SU-DHL-6 (cell line): ENCODE data around the gene XPNPEP2.

Experiments
- H2AFZ ChIP-seq: fragments of 200-600 bp; sonication (generic); 2 replicates; pipeline ENCODE4 v1.6.1; 2014; ENCODE audit warnings: low read depth, mild to moderate bottlenecking, moderate library complexity, mixed read lengths, antibody characterized with exemption, low read length; ENCODE audit not compliant: severe bottlenecking
- H3F3A ChIP-seq: fragments of 200-600 bp; shearing (Covaris generic); 2 replicates; pipeline ENCODE4 v1.6.0; 2016; ENCODE audit warnings: antibody characterized with exemption, mild to moderate bottlenecking; ENCODE audit not compliant: insufficient read depth
- H3K27ac ChIP-seq: fragments of 200-600 bp; sonication (generic); 2 replicates; pipeline ENCODE4 v1.5.1; 2016; ENCODE audit warnings: low read depth, mild to moderate bottlenecking, low read length, moderate library complexity, mixed read lengths
- H3K27me3 ChIP-seq: fragments of 200-600 bp; sonication (generic), shearing (Covaris generic); 2 replicates; pipeline ENCODE4 v1.6.0; 2014; ENCODE audit warnings: mild to moderate bottlenecking, low read length
- H3K36me3 ChIP-seq: fragments of 200-600 bp; sonication (generic); 2 replicates; pipeline ENCODE4 v1.6.1; 2014; ENCODE audit warnings: mild to moderate bottlenecking, low read length, mixed read lengths
- H3K4me2 ChIP-seq: fragments of 300-600, 200-600 bp; shearing (Covaris generic), sonication (generic); 2 replicates; pipeline ENCODE4 v1.6.0; 2014; ENCODE audit warnings: low read length, low read depth, mild to moderate bottlenecking; ENCODE audit not compliant: poor library complexity, severe bottlenecking
- H3K4me3 ChIP-seq: fragments of 200-600 bp; sonication (generic); 2 replicates; pipeline ENCODE4 v1.5.1; 2014; ENCODE audit warnings: antibody characterized with exemption, low read length, mild to moderate bottlenecking, mixed read lengths; ENCODE audit not compliant: insufficient read depth, poor library complexity, severe bottlenecking
- H3K79me2 ChIP-seq: fragments of 200-600 bp; sonication (generic); 2 replicates; pipeline ENCODE4 v1.6.1; 2014; ENCODE audit warnings: mild to moderate bottlenecking, low read length, moderate library complexity; ENCODE audit not compliant: insufficient read depth
- H3K9ac ChIP-seq: fragments of 200-600 bp; sonication (generic); 2 replicates; pipeline ENCODE4 v1.7.0; 2014; ENCODE audit warnings: mild to moderate bottlenecking, low read length
- H3K9me2 ChIP-seq: fragments of 200-600 bp; sonication (generic); replicated peaks from 2 replicates; pipeline ENCODE4 v1.6.1; 2014; ENCODE audit warnings: low read length; ENCODE audit not compliant: insufficient read depth
- H3K9me3 ChIP-seq: fragments of 200-600 bp; sonication (generic); 2 replicates; pipeline ENCODE4 v1.6.1; 2014; ENCODE audit warnings: low read length, mixed read lengths; ENCODE audit not compliant: insufficient read depth
- H4K20me1 ChIP-seq: fragments of 200-600 bp; sonication (generic); 2 replicates; pipeline ENCODE4 v1.6.1; 2014; ENCODE audit warnings: low read depth, mild to moderate bottlenecking, antibody characterized with exemption, low read length, moderate library complexity, mixed read lengths
- EZH2phosphoT487 ChIP-seq: fragments of 200-600 bp; sonication (generic), shearing (Covaris generic); conservative IDR thresholded peaks from 2 replicates; pipeline ENCODE4 v1.6.1; 2018; ENCODE audit warnings: mild to moderate bottlenecking, antibody characterized with exemption, low read length, moderate library complexity, mixed read lengths
- TF ChIP-seq, protein P1 (sequence below): fragments of 200-600 bp; sonication (generic); IDR thresholded peaks from one replicate; pipeline ENCODE4 v1.5.1; 2017; ENCODE audit warnings: antibody characterized with exemption, mild to moderate bottlenecking, low read length, moderate library complexity; ENCODE audit not compliant: insufficient read depth, poor library complexity, severe bottlenecking

Gene XPNPEP2

DNA sequence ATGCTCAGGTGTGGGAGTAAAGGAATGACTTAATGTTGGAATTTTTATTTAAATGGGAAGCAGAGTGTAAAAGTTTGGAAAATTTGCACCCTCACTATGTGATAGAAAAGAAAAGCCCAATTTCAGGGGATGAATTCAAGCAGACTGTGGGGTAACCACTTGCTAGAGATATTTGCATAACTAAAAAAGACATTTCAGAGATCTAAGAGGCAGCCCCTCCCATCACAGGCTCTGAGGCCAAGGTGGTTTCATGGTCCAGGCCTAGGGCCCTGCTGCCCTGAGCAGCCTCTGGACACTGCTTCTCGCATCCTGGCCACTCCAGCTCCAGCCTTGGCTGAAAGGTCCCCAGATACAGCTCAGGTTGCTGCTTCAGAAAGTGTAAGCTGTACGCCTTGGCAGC, 5.9 kb upstream of the XPNPEP2 start:
- Histone ChIP-seq H3K27ac (no peak overlapping the region), H3K79me2 (no peaks in the 10 kb centered on the region), H3K4me3 (no peak overlapping the region), H2AFZ (no peak overlapping the region), H3K4me2 (no peak overlapping the region), H3K9me3 (no peaks in the 10 kb centered on the region), H3K9me2 (no peaks in the 10 kb centered on the region), H3K27me3 (no peaks in the 10 kb centered on the region), H3F3A (no peaks in the 10 kb centered on the region), H4K20me1 (no peaks in the 10 kb centered on the region), H3K9ac (no peak overlapping the region), H3K36me3 (no peaks in the 10 kb centered on the region)
- TF ChIP-seq EZH2phosphoT487 = no peak
- TF ChIP-seq, protein P1, sequence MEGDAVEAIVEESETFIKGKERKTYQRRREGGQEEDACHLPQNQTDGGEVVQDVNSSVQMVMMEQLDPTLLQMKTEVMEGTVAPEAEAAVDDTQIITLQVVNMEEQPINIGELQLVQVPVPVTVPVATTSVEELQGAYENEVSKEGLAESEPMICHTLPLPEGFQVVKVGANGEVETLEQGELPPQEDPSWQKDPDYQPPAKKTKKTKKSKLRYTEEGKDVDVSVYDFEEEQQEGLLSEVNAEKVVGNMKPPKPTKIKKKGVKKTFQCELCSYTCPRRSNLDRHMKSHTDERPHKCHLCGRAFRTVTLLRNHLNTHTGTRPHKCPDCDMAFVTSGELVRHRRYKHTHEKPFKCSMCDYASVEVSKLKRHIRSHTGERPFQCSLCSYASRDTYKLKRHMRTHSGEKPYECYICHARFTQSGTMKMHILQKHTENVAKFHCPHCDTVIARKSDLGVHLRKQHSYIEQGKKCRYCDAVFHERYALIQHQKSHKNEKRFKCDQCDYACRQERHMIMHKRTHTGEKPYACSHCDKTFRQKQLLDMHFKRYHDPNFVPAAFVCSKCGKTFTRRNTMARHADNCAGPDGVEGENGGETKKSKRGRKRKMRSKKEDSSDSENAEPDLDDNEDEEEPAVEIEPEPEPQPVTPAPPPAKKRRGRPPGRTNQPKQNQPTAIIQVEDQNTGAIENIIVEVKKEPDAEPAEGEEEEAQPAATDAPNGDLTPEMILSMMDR = no peak

DNA sequence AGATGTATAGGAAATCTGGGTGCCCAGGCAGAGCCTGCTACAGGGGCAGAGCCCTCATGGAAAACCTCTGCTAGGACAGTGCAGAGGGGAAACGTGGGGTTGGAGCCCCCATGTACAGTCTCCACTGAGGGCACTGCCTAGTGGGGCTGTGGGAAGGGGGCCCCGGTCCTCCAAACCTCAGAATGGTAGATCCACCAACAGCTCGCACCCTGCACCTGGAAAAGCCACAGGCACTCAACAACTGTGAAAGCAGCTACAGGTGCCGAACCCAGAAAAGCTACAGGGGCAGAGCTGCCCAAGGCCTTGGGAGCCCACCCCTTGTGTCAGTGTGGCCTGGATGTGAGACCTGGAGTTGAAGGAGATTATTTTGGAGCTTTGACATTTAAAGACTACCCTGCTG, 5.4 kb upstream of the XPNPEP2 start:
- TF ChIP-seq EZH2phosphoT487 = no peak
- TF ChIP-seq, protein P1 = no peak
- Histone ChIP-seq H3F3A (no peaks in the 10 kb centered on the region), H4K20me1 (no peaks in the 10 kb centered on the region), H3K4me3 (no peak overlapping the region), H3K27me3 (no peaks in the 10 kb centered on the region), H3K9ac (no peak overlapping the region), H3K9me3 (no peaks in the 10 kb centered on the region), H3K27ac (no peak overlapping the region), H2AFZ (no peak overlapping the region), H3K9me2 (no peaks in the 10 kb centered on the region), H3K36me3 (no peaks in the 10 kb centered on the region), H3K79me2 (no peaks in the 10 kb centered on the region), H3K4me2 (no peak overlapping the region)

DNA sequence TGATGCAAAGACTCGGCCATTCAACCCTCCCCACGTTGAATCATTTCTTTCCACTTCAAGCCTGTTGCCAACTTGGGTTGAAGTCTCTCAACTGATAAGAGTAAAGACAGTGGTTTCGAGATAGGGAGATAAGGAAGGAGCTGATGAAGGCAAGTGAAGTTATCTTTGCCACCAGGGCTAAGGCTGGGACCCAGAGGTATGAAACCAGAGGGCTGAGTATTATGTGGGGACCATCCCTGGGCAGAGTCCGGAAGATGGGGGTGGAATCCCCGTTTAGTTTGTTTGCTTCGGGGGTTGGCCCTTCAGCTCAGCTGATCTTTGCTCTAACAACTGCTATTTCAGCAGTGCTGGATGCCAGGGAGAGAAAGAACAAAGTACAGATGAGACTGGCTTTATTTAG, 2.3 kb upstream of the XPNPEP2 start:
- H3K4me3 ChIP-seq = no peak overlapping the region
- H4K20me1 ChIP-seq = no peaks in the 10 kb centered on the region
- H3K79me2 ChIP-seq = no peaks in the 10 kb centered on the region
- TF ChIP-seq, protein P1 = no peak
- TF ChIP-seq EZH2phosphoT487 = no peak
- H3K27ac ChIP-seq = no peak overlapping the region
- no peaks in the 10 kb centered on the region for H3K36me3 ChIP-seq
- no peaks in the 10 kb centered on the region for H3F3A ChIP-seq
- no peak overlapping the region for H3K4me2 ChIP-seq
- no peak overlapping the region for H2AFZ ChIP-seq
- H3K9me3 ChIP-seq = no peaks in the 10 kb centered on the region
- no peaks in the 10 kb centered on the region for H3K27me3 ChIP-seq
- no peaks in the 10 kb centered on the region for H3K9me2 ChIP-seq
- no peak overlapping the region for H3K9ac ChIP-seq
